Medulla oblongata (tissue), 1 donor: Measurements from ENCODE around the gene FTH1.
"Not testable (repeated sequence)": the region's sequence is repeated elsewhere in the genome, so short reads cannot be mapped to it uniquely, and the experiment has no call there.

Source experiments
- DNase-seq: peaks from one replicate; pipeline ENCODE4 v3.0.0-alpha.2; 2015; ENCODE audit errors: extremely low spot score

The FTH1 gene

GRCh38 chr11:61978703-61979661 lies 11.5 kb upstream of the FTH1 start:
- DNase-seq, result no peak

- no peak for DNase-seq
Measured at GRCh38 chr11:61976813-61977475, 9.5 kb upstream of the FTH1 start.

GRCh38 chr11:61976420-61976800 lies 9.0 kb upstream of the FTH1 start:
- DNase-seq, result no peak

GRCh38 chr11:61975638-61976419 lies 8.4 kb upstream of the FTH1 start:
- no peak for DNase-seq

DNA sequence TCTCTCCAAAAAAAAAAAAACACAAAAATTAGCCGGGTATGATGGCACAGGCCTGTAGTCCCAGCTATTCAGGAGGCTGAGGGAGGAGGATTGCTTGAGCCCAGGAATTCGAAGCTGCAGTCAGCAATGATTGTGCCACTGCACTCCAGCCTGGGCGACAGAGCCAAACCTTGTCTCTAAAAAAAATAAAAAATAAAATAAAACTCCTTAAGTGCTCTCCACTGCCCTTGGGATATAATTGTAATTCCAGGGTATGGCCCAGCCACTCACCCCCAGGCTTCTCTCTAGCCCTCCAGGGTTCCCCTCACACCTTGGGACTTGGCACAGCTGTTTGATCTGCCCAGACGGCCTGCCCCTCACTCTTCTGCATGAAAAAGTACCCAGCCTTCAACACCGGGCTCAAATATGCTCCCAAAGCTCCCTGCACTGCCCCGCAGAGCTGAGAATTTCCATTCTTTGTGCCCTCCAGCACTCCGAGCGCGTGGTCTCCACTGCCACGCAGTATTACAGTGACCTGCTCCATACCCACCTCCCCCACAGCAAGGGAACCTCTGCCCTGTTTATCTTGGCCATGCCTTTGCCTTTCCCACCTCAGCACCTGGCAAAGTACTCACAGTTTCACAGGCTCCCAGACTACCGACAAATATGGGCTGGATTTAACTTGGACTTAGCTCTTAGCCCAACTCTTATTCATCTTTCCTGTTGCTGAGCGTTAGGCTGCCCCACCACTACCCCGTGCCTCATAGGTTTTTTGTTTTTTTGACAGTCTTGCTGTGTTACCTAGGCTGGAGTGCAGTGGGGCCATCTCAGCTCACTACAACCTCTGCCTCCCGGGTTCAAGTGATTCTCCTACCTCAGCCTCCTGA lies 7.6 kb upstream of the FTH1 start:
- DNase-seq, result no peak

DNA sequence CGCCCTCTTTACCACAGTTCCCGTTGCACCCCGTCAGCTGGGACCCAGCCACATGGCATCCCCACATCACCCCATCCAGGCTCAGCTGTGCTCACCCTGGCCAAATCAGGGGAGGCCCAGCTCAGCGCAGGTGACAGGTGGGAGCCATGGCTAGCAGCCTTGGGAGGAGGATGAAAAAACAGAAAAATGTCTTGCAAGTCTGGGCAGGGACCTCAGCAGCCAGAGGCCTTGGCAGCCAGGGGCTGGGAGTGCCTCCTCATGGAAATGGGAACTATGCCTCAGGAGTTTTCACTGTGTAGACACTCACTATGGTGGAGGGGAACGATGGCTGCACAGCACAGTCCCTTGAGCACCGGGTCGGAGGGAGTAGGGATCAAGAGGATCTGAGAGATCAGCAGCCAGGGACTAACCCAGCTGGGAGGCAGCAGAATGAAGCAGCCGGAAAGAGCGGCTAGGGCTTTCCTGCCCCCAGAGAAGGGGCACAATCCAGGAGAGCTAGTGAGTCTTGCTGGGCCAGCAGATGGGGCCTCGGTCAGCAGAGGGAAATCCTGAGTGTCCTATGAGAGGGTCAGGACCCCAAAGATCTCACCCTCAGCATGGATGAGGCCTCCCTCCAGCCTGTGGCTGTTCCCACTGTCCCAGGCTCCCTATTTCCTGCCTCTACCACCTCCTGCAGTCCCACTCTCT lies 6.2 kb upstream of the FTH1 start:
- DNase-seq, result no peak

- peak; percentile 56 for DNase-seq
Measured at GRCh38 chr11:61972672-61973475, 5.4 kb upstream of the FTH1 start.

- DNase-seq, result no peak
Measured at GRCh38 chr11:61972112-61972671, 4.8 kb upstream of the FTH1 start.

GRCh38 chr11:61971248-61972111 lies 4.0 kb upstream of the FTH1 start:
- peak; percentile 98 for DNase-seq

- peak; percentile 49 for DNase-seq
Measured at GRCh38 chr11:61969838-61970662, 2.6 kb upstream of the FTH1 start.

- no peak for DNase-seq
Measured at GRCh38 chr11:61969391-61969758, 1.9 kb upstream of the FTH1 start.

DNA sequence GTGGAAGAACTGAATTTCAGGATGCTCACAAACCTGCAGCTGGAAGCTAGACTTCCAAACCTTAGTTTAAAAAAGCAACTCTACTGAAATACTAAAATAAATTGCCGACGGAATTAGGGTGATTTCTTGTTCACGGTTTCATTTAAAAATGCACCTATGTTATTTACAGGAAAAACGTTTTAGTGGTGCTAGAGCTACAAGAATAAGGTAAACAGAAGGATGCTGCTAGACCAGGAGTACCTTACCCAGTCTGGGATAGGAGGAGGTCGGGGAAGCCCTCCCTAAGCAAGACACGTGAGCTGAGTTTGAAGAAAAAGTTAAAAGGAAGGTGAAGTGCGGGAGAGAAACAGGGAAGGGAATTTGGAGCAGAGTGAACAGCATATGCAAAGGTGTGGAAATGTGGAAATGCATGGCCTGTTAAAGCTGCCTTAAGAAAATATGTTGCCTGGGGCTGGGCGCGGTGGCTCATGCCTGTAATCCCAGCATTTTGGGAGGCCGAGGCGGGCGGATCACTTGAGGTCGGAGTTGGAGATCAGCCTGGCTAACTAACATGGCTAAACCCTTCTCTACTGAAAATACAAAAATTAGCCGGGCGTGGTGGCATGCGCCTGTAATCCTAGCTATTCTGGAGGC lies 1.4 kb upstream of the FTH1 start:
- no peak for DNase-seq

- DNase-seq, result peak; percentile 54
Measured at GRCh38 chr11:61967924-61968757, 707 bp upstream of the FTH1 start.

DNA sequence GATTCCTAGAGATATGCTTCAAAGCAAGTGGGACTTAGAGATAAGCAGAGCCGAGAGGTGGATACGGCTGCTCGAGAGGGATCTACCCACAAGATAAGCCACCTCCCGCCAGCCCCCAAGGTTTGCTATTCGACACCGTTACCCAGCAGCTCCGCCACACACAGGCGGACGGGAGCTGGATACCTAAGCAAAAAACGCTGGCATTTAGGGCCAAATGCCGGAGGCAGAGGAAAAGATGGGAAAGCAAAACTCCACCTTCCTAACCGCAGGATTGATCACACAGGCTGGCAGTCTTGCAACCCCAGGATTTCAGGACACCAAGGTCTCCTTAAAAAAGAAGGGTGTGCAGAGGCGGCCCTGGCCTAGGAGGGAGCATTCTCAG lies 709 bp downstream of the FTH1 start:
- DNase-seq, result no peak

- not testable (repeated sequence) for DNase-seq
Measured at GRCh38 chr11:61964666-61965271, 2.7 kb downstream of the FTH1 start.
